ENCODE results near the gene MAML2. TPM values are rescaled to one million over a fixed set of nuclear protein-coding genes. Genes with fewer than 3 reads are reported as not detected.

MAML2 gene
- total RNA-seq, 1 experiment from 2014 or later, result 0.11 TPM

GRCh38 chr11:96154802-96155520 lies 188.0 kb downstream of the MAML2 start:
- H3K4me3 ChIP-seq (ENCODE audit: low read length), result no peak overlapping the region
- no peak overlapping the region for H3K27ac ChIP-seq (ENCODE audit: low read length)
- H3K9me2 ChIP-seq (replicated peaks; ENCODE audit: insufficient read depth, low read length), result no peaks in the 10 kb centered on the region
- H3K4me2 ChIP-seq (ENCODE audit: low read depth, low read length, poor library complexity, severe bottlenecking), result no peak overlapping the region
- no peaks in the 10 kb centered on the region for H3K79me2 ChIP-seq (ENCODE audit: low read length)
- DNase-seq, result no peak
- H4K20me1 ChIP-seq (ENCODE audit: insufficient read depth, low read depth, low read length), result no peaks in the 10 kb centered on the region
- no peaks in the 10 kb centered on the region for H3K9me3 ChIP-seq (ENCODE audit: low read length)
- 0 out of 2 replicates have a peak, but pooled peaks cover 2% of the 10 kb centered on the region for H3K27me3 ChIP-seq (ENCODE audit: low read length)
- no peak overlapping the region for H3K9ac ChIP-seq (ENCODE audit: low read length)
- peaks cover 5% of the 10 kb centered on the region for H3K4me1 ChIP-seq (ENCODE audit: low read length)
- H2AFZ ChIP-seq (ENCODE audit: low read length), result no peak overlapping the region
- H3K36me3 ChIP-seq (ENCODE audit: insufficient read depth, low read length), result no peaks in the 10 kb centered on the region

GRCh38 chr11:96152623-96153022 lies 190.4 kb downstream of the MAML2 start:
- H3K4me1 ChIP-seq (ENCODE audit: low read length), result peaks cover 5% of the 10 kb centered on the region
- 0 out of 2 replicates have a peak, but pooled peaks cover 2% of the 10 kb centered on the region for H3K27me3 ChIP-seq (ENCODE audit: low read length)
- H3K79me2 ChIP-seq (ENCODE audit: low read length), result no peaks in the 10 kb centered on the region
- no peaks in the 10 kb centered on the region for H3K36me3 ChIP-seq (ENCODE audit: insufficient read depth, low read length)
- H2AFZ ChIP-seq (ENCODE audit: low read length), result no peak overlapping the region
- H3K4me2 ChIP-seq (ENCODE audit: low read depth, low read length, poor library complexity, severe bottlenecking), result no peak overlapping the region
- no peak overlapping the region for H3K4me3 ChIP-seq (ENCODE audit: low read length)
- no peak overlapping the region for H3K9ac ChIP-seq (ENCODE audit: low read length)
- DNase-seq, result no peak
- H4K20me1 ChIP-seq (ENCODE audit: insufficient read depth, low read depth, low read length), result no peaks in the 10 kb centered on the region
- no peak overlapping the region for H3K27ac ChIP-seq (ENCODE audit: low read length)
- H3K9me2 ChIP-seq (replicated peaks; ENCODE audit: insufficient read depth, low read length), result no peaks in the 10 kb centered on the region
- H3K9me3 ChIP-seq (ENCODE audit: low read length), result no peaks in the 10 kb centered on the region

GRCh38 chr11:96151501-96151900 lies 191.5 kb downstream of the MAML2 start:
- Histone ChIP-seq H3K79me2 (ENCODE audit: low read length) (no peaks in the 10 kb centered on the region), H3K4me2 (ENCODE audit: low read depth, low read length, poor library complexity, severe bottlenecking) (no peak overlapping the region)
- DNase-seq, result no peak

GRCh38 chr11:96150609-96151008 lies 192.4 kb downstream of the MAML2 start:
- 0 out of 2 replicates have a peak, but pooled peaks cover 5% of the 10 kb centered on the region for H3K27me3 ChIP-seq (ENCODE audit: low read length)
- no peak for DNase-seq
- no peak overlapping the region for H3K9ac ChIP-seq (ENCODE audit: low read length)
- no peak overlapping the region for H2AFZ ChIP-seq (ENCODE audit: low read length)
- no peak overlapping the region for H3K4me3 ChIP-seq (ENCODE audit: low read length)
- H3K79me2 ChIP-seq (ENCODE audit: low read length), result no peaks in the 10 kb centered on the region
- H3K4me2 ChIP-seq (ENCODE audit: low read depth, low read length, poor library complexity, severe bottlenecking), result no peak overlapping the region
- peaks cover 5% of the 10 kb centered on the region for H3K4me1 ChIP-seq (ENCODE audit: low read length)
- no peaks in the 10 kb centered on the region for H4K20me1 ChIP-seq (ENCODE audit: insufficient read depth, low read depth, low read length)
- H3K36me3 ChIP-seq (ENCODE audit: insufficient read depth, low read length), result no peaks in the 10 kb centered on the region
- no peak overlapping the region for H3K27ac ChIP-seq (ENCODE audit: low read length)
- no peaks in the 10 kb centered on the region for H3K9me2 ChIP-seq (replicated peaks; ENCODE audit: insufficient read depth, low read length)
- H3K9me3 ChIP-seq (ENCODE audit: low read length), result no peaks in the 10 kb centered on the region

More at GRCh38 chr11:96151501-96151900, 191.5 kb downstream of the MAML2 start:
- Histone ChIP-seq H3K9me2 (replicated peaks; ENCODE audit: insufficient read depth, low read length) (no peaks in the 10 kb centered on the region), H2AFZ (ENCODE audit: low read length) (no peak overlapping the region), H3K27ac (ENCODE audit: low read length) (no peak overlapping the region), H3K4me3 (ENCODE audit: low read length) (no peak overlapping the region), H3K9me3 (ENCODE audit: low read length) (no peaks in the 10 kb centered on the region), H3K36me3 (ENCODE audit: insufficient read depth, low read length) (no peaks in the 10 kb centered on the region), H3K27me3 (ENCODE audit: low read length) (0 out of 2 replicates have a peak, but pooled peaks cover 3% of the 10 kb centered on the region), H3K4me1 (ENCODE audit: low read length) (peaks cover 5% of the 10 kb centered on the region), H3K9ac (ENCODE audit: low read length) (no peak overlapping the region), H4K20me1 (ENCODE audit: insufficient read depth, low read depth, low read length) (no peaks in the 10 kb centered on the region)

GRCh38 chr11:96149743-96150555 lies 193.0 kb downstream of the MAML2 start:
- H3K27me3 ChIP-seq (ENCODE audit: low read length), result 0 out of 2 replicates have a peak, but pooled peaks cover 5% of the 10 kb centered on the region
- H3K79me2 ChIP-seq (ENCODE audit: low read length), result no peaks in the 10 kb centered on the region

GRCh38 chr11:96147906-96148486 lies 195.0 kb downstream of the MAML2 start:
- Histone ChIP-seq H3K4me3 (ENCODE audit: low read length) (no peak overlapping the region), H3K9me3 (ENCODE audit: low read length) (no peaks in the 10 kb centered on the region), H3K27ac (ENCODE audit: low read length) (no peak overlapping the region), H3K4me1 (ENCODE audit: low read length) (peaks cover 5% of the 10 kb centered on the region), H3K79me2 (ENCODE audit: low read length) (no peaks in the 10 kb centered on the region), H3K9ac (ENCODE audit: low read length) (no peak overlapping the region), H3K9me2 (replicated peaks; ENCODE audit: insufficient read depth, low read length) (no peaks in the 10 kb centered on the region), H4K20me1 (ENCODE audit: insufficient read depth, low read depth, low read length) (no peaks in the 10 kb centered on the region), H3K4me2 (ENCODE audit: low read depth, low read length, poor library complexity, severe bottlenecking) (no peak overlapping the region), H3K36me3 (ENCODE audit: insufficient read depth, low read length) (no peaks in the 10 kb centered on the region), H2AFZ (ENCODE audit: low read length) (no peak overlapping the region), H3K27me3 (ENCODE audit: low read length) (0 out of 2 replicates have a peak, but pooled peaks cover 5% of the 10 kb centered on the region)
- DNase-seq, result no peak

More at GRCh38 chr11:96149743-96150555, 193.0 kb downstream of the MAML2 start:
- Histone ChIP-seq H4K20me1 (ENCODE audit: insufficient read depth, low read depth, low read length) (no peaks in the 10 kb centered on the region), H3K4me3 (ENCODE audit: low read length) (no peak overlapping the region), H3K9ac (ENCODE audit: low read length) (no peak overlapping the region), H3K4me2 (ENCODE audit: low read depth, low read length, poor library complexity, severe bottlenecking) (no peak overlapping the region), H3K36me3 (ENCODE audit: insufficient read depth, low read length) (no peaks in the 10 kb centered on the region), H3K9me3 (ENCODE audit: low read length) (no peaks in the 10 kb centered on the region), H3K4me1 (ENCODE audit: low read length) (peaks cover 5% of the 10 kb centered on the region), H3K27ac (ENCODE audit: low read length) (no peak overlapping the region), H3K9me2 (replicated peaks; ENCODE audit: insufficient read depth, low read length) (no peaks in the 10 kb centered on the region), H2AFZ (ENCODE audit: low read length) (no peak overlapping the region)
- DNase-seq, result no peak

GRCh38 chr11:96147186-96147585 lies 195.8 kb downstream of the MAML2 start:
- Histone ChIP-seq H3K9me2 (replicated peaks; ENCODE audit: insufficient read depth, low read length) (no peaks in the 10 kb centered on the region), H3K36me3 (ENCODE audit: insufficient read depth, low read length) (no peaks in the 10 kb centered on the region), H3K4me1 (ENCODE audit: low read length) (peaks cover 5% of the 10 kb centered on the region), H4K20me1 (ENCODE audit: insufficient read depth, low read depth, low read length) (no peaks in the 10 kb centered on the region), H3K9me3 (ENCODE audit: low read length) (no peaks in the 10 kb centered on the region), H3K4me2 (ENCODE audit: low read depth, low read length, poor library complexity, severe bottlenecking) (no peak overlapping the region), H3K27ac (ENCODE audit: low read length) (no peak overlapping the region), H3K9ac (ENCODE audit: low read length) (no peak overlapping the region), H3K79me2 (ENCODE audit: low read length) (no peaks in the 10 kb centered on the region), H2AFZ (ENCODE audit: low read length) (no peak overlapping the region), H3K27me3 (ENCODE audit: low read length) (0 out of 2 replicates have a peak, but pooled peaks cover 5% of the 10 kb centered on the region), H3K4me3 (ENCODE audit: low read length) (no peak overlapping the region)
- DNase-seq, result no peak

GRCh38 chr11:96146765-96147164 lies 196.2 kb downstream of the MAML2 start:
- Histone ChIP-seq H3K36me3 (ENCODE audit: insufficient read depth, low read length) (no peaks in the 10 kb centered on the region), H3K9me3 (ENCODE audit: low read length) (no peaks in the 10 kb centered on the region), H3K4me1 (ENCODE audit: low read length) (peaks cover 5% of the 10 kb centered on the region), H3K9me2 (replicated peaks; ENCODE audit: insufficient read depth, low read length) (no peaks in the 10 kb centered on the region), H3K4me3 (ENCODE audit: low read length) (no peak overlapping the region), H3K27me3 (ENCODE audit: low read length) (0 out of 2 replicates have a peak, but pooled peaks cover 5% of the 10 kb centered on the region), H3K79me2 (ENCODE audit: low read length) (no peaks in the 10 kb centered on the region), H4K20me1 (ENCODE audit: insufficient read depth, low read depth, low read length) (no peaks in the 10 kb centered on the region), H2AFZ (ENCODE audit: low read length) (no peak overlapping the region), H3K9ac (ENCODE audit: low read length) (no peak overlapping the region), H3K27ac (ENCODE audit: low read length) (no peak overlapping the region), H3K4me2 (ENCODE audit: low read depth, low read length, poor library complexity, severe bottlenecking) (no peak overlapping the region)
- no peak for DNase-seq

Measured in Karpas-422 (cell line).